GM18517 (cell line): ENCODE data around the gene IQCE.

Experiments
- ATAC-seq: cut with Tn5 transposase; IDR thresholded peaks from one replicate; pipeline ENCODE4 v1.9.1; 2021; ENCODE audit warnings: mild to moderate bottlenecking, moderate library complexity; ENCODE audit not compliant: unreplicated experiment

Gene IQCE

DNA sequence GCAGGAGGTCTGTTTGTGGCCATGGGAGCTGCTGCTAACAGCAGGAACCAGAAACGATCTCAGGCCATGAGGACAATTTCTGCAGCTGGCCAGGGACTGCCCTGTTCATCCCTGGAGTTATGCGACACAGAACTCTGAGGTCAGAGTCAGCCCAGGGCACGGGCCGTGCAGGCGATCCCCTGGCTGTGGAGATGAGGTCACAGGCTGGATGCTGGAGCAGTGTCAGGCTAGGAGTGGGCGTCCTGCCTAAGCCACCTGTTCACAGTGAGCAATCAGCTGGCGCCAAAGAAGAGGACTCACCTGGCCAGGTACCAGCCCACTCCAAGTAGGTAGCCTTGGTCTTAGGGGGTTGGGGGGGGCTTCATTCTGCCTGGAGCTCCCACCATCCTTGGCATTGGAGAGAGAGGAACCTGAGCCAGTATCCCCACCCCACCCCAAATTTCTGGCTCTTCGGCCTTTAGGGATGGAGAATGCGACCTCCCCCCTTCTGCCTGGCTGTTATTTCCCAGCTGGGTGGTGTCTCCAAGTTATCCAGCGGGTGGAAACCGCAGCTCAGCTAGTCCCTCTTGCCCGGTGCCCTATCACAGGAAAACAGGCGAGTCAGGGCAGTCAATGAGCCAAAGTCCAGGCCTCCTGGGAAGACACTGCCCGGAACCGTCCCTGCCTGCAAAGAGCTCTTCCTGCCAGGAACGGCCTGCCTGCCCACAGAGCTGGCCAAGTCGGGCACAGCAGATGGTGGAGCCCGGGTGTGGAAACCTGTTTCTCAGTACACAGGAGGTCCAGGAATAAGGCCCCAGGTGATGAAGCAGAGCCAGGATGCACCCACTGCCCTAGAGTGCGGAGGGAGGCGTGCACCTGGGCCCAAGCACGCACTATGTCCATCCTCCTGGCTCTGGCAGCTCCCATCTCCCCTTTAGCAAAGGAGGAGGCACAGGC is 71.2 kb downstream of the IQCE start:
- no peak for ATAC-seq

DNA sequence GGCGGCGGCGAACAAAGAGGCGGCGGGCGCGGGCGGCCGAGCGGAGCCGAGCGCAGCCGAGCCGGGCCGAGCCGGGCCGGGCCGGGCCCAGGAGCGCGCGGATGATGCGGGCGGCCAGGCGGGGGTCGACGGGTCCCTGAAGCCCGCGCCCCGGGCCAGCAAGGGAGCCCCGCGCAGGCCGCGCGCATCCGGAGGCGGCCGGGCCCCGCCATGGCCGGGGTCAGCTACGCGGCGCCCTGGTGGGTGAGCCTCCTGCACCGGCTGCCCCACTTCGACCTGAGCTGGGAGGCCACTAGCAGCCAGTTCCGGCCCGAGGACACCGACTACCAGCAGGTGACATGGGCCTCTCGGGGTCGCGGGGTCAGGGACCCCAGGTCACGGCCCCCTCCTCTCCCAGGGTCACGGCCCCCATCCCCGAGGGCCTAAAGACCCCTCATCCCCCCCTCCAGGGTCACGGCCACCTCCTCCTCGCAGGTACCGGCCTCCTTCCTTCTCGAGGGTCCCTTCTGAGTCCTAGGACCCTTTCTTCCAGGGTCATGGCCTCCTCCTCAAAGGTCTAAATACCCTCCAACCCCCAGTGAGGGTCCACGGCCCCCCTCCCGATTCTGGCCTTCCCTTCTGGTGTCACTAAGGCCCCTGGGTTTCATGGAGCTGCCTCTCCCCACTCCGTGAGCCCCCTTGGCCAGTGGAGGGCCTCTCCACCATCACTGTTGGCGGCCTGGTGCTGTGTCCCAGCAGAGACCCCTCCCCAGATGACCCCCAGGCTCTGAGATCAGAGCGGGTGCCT is 73.4 kb downstream of the IQCE start, which contains the start of gene TTYH3:
Gene TTYH3 (plus strand): TSS at position 41 of the 787 bp plus-strand sequence. CDS start 170 bp downstream, at position 211.
- ATAC-seq = peak; percentile 22

DNA sequence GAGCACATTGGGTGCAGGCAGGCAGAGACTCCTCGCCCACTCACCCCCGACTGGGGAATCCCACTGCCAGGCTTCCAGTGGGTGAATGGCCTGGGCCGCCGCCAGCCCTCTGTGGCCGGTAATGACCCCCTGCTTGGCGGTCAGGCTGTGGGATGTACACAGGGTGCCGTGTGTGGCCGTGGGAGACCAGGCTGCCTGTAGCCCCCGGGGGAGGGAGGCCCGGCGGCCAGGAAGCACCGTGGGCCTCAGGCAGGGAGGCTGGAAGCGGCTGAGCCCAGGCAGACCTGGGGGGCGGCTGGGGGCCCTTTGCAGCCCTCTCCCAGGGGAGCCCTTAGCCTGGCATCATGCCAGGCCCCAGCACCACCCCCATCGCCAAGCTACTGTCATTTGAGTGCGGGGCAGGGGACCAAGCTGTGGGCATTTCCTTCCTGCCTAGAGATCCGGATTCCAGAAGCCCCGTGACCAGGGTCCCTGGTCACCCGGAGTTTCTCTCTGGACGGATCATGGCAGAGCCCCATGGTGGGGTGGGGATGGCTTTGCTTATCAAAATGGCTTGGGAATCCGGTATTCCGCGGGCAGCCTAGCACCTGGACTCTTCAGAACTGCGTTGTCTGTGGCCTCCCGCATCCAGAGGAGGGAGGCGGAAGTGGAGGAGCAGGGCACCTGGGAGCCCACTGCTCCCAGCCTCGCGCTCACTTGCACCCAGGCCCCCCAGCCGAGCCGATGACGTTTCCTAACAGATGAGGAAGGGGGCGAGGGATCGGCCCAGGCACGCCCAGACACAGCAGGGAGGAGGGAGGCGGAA is 74.2 kb downstream of the IQCE start:
- no peak for ATAC-seq

DNA sequence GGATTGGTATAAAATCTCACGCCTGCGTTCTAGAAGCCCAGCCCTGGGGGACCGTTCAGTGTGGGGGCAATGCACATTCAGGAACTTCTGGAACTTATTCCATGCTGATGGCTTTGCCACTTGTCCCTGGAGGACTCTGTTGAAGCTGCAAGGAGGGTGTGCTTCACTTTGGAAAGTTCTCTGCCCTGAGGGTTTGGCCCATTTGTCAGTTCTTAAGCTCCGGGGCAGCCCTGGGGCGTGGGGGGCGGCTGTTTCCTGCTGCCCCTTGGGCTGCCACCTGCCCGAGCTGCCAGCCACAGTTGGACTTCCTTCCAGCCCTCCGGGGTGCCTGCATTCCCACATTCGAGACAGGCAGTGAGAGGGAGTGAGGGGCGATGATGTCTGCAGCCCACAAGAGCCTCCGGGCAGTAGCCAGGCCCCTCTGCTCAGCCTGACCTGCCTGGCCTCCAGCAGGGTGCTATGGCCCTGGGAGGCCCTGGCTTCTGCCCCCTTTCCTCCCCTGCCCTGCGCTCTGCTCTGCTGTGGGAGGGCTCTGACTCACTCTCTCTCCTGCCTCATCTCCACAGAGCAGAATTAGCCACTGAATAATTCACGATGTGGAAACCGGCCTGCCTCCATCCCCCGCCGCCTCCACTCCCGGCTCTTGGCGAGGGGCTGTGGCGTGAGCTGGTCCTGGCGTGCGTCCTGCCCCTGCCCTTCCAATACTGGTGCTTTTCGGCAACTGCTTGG is 74.9 kb downstream of the IQCE start:
- no peak for ATAC-seq

DNA sequence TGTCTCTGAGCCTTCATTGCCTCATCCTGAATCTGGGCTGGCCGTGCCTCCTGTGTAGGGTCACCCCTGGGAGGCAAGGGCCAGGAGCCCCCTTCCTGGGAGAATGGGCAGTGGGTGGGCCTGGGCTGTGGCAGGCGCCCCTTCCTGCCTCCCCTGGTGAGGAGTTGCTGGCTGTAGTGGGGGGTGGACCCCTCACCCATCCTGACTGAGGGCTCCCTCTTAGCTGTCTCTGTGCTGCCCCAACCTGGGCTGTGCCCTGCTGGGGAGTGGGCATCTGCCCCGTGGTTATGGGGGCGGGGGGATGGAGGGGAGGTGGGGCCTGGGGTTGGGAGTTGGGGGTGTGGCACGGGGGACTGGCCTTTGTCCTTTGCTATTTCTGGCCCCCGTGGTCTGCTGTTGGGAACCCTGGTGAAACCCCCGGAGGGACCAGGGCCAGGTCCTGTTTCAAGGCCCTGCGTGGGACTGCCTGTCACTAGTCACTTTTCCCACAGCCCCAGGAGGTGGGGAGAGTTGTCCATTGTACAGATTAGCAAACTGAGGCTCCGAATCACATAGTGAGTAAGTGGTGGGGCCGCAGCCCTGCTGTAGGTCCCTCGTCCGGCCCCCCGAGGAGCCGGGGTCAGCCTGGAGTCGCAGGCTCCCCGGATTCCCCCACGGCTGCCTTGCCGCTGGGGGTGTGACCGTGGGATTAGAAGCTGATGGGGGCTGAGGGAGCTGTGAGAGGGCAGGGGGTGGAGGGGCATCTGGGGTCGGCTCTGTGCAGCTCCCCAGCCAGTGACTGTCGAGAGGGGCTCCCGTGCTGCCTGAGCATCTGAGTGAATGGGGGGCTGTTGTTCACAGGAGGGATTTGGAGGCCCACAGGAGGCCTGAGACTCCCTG is 75.7 kb downstream of the IQCE start:
- ATAC-seq = no peak

DNA sequence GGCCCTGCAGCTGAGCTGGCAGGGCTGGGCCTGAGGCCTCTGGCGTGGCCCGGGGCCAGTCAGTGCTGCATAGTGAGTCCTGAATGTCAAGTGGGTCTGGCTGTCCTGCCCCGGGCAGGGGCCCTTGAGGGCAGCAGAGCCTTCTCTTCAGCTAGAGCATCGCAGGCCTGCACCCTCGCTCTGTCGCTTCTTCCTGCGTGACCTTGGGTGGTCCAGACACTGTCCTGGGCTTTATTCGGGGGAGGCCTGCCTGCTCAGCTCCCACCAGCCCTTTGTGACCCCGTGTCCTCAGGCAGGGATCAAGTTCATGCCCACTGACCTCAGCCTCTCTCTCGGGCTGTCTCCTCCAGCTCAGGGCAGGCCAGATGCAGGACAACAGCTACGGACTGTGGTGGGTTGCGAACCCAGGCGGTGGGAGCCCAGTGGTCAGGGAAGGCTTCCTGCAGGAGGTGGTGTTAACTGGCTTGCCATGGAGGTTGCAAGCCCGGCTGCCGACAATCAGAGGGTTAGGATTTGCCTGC is 76.4 kb downstream of the IQCE start:
- no peak for ATAC-seq

DNA sequence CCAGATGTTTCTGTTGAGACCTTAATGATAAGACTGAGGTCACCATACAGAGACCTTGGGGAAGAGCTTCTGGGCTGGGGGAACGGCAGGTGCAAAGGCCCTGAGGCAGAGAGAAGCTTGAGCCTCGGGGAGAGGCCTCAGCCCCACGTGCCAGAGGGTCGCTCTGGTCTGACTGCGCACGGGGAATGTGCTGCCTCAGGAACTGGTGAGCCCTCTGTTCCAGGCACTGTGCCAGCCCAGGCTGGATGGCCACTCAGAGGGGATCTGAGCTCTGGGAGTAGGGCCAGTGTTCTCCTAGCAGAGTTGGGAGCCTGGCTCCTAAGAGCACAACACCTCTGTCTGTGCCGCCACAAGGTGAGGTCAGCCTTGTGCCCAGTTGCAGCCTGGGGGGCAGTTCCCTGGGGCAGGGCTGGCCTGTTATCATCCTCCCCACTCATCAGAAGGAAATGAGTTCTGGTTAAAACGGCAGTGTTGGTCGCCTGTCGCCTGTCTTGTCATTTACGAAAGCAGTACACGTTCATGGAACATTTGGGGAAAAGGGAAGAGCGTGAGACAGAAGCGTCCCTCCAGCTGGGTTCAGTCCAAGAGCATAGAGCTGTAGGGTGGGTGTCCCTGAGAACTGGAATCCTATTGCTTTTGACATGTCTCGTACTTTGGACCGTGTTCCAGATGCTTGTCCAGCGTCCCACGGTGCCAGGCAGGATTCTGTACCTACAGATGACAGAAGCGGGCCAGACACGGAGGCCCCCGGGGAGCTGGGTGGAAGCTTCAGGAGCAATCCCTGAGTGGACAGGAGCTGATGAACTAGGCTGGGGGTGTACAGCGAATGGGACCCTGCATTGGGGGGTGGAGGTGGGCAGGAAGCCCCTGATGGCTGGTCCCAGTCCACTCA is 77.3 kb downstream of the IQCE start:
- no peak for ATAC-seq

DNA sequence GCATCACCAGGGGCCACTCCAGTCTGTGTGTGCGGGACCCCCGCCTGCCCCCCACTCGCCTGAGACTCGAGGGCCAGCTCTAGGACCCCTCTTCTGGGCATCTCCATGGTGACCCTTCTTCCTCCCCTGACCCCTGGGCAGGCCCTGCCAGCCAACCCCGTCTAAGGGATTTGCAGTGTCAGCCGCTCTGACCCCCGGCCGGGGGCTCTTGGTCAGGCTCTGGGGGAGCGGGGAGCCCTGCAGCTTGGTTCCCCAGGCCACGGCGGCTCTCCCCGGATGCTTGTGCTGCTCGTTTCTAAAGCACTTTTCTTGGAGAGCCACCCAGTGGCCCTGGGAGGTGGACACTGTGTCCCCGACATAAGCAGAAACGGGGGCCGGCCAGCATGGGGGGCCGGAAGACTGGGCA is 78.3 kb downstream of the IQCE start:
- no peak for ATAC-seq

DNA sequence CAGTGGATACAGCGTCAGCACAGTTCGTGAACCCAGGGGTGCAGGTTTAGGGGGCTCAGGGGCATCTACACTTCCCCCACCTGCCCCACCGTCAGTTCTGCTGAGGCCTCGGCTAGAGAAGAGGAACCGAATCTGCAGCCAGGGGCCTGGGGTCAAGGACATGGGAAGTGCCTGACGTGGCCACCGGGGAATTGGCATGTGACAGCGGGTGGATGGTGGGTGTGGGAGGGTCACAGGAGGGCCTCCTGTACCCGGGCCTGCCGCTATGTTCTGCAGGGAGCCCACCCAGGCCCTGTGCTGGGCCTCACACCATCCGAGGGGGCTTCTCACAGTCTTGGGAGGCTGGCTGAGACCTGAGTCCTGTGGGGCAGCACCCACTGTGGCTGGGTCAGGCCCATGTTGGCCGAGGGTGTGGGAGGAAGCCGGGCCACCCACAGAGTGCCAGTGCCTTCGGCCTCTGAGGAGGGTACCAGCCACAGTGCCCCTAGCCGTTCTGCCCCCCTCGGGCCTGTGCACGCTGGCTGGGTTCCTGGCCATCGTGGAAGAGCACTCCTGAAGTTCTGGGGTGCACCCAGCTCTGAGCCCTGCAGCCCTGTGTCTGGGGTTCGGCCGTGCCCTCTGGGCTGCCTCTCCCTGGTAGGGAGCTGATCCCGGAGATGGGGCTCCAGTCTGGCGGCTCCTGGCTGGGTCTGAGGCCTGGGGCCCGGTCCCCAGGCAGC is 78.9 kb downstream of the IQCE start:
- no peak for ATAC-seq

DNA sequence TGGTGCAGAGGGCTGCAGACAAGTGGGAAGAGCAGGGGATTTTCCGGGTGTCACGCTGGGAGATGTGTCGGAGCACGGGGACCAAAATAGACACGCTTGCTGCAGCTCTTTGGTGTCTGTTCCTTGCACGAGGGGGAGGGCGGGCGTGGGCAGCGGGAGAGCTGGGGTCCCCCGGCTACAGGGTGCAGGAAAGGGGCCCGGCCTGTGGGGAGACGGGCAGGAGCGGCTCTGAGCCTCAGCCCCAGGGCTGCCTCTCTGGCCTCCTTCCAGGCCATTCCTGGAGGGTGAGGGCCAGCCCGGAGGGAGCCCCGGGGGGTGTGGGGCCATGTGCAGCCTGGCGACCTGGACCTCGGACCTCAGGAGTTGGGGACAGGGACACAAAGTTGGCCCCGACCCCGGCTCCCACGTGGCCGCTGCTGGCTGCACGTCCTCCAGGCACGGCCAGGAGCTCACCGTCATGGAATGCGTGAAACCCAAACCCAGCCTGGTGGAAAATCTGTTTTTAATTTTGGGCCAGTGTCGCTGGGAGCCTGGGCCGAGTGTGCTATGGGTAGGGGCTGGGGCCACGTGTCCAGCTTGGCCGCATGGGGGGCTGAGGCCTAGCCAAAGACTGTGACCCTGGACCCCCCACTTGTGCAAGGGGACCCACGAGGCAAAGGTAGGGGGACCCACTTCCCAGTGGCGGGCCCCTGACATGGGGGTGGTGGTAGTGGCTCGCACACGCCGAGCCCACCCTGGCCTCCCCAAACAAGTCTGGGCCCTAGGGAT is 79.6 kb downstream of the IQCE start:
- ATAC-seq = no peak

DNA sequence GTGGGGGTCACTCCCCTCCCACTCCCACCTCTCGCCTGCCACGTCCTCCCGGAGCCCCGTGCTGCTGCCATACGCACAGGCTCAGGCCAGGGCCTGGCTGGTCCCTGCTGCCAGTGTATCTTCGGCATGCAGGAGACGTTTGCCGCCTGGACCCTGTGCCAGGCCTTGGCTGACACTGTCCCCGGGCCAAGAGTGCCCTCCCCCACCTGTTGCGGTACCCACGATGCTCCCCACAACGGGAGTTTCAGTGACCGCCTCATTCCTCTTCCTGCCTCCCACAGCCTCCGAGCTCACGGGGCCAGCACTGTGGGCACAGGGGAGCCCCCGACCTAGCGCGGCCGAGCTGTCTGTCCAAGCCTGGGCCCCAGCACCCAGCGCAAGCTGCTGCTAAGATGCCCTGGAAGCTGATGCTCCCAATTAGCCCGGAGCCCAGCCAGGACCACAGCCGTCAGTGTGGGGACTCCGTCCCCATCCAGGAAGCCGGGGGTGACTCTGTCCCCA is 80.5 kb downstream of the IQCE start:
- ATAC-seq = no peak

DNA sequence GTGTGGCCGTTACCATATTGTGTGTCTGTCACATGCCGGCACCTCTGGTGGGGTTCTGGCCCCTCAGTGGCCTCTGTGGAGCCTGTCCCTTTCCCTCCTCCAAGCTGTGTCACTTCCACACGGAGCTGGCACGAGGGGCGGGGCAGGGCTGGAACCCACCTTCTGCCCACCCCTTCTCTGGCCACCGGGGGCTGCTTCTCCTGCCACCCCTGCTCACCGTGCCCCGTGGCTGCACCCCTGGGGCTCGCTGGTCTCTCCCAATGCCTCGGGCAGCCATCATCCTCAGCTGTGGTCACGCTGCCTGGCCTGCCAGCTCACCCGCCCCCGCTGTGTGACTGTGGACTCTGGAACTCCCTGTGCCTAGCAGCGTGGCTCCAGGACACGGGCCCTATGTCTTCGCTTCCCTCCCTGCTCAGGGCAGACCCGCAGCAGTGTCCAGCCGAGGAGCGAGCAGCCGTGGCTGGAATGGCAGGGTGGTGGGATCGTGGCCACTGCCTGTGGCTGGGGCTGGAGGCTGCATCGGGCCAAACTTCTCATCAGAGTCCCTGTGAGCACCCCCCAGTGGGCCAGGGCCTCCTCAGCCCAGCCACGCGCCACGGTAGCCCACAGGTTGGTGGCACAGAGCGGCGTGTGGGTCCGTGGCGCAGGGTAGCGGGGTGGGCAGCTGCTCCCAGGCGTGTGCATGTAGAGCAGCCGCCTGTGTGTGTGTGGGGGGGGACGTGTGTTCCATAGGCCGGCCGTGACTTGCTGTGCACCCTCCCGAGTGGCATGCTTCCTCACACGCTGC is 81.1 kb downstream of the IQCE start:
- ATAC-seq = no peak

DNA sequence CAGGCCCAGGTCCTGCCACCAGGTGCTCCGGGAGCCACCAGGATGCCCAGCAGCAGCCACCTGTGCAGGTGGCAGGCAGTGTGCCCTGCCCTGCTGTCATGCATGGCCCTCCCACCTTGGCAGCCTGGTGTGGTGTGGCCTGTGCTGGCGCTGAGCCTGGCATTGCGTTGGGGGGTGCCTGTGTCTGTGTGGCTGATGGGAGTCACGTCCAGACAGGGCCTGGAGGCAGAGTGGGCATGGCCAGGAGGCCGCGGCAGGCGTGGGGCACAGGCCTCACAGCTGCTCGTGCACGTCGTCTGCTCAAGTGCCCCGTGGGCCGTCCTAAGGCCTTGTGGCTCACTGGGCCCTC is 81.7 kb downstream of the IQCE start:
- ATAC-seq = no peak

DNA sequence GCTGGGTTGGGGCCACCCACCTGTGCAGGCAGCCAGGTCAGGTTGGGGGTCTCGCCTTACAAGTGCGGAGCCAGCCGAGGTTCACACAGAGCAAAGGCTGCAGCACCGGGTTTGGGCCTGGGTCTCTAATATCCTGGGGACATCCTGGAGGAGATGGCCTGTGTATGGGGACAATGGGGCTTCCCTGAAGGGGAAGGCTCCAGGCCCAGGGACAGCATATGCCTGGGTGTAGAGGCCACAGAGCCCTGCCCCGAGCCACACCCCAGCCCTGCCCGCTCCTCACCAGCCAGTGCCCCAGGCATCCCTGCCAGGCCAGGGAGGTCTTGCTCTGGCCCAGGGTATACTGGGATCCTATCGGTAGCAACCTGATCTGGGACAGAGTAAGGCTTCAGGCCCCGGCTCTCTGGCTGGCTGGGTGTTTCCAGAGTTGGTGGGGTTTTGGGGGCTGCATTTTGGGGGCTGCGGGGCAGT is 82.1 kb downstream of the IQCE start:
- no peak for ATAC-seq
